HepG2 (cell line): ENCODE results near the gene ZNRD2. TPM values are rescaled to one million over a fixed set of nuclear protein-coding genes. Genes with fewer than 3 reads are reported as not detected.
A peak's percentile ranks its signal among the peaks of the same experiment; 100 is the strongest.

Experiments used
- ATAC-seq: fragments of 200-7000 bp; cut with Tn5 transposase; 3 replicates; pipeline ENCODE4 v1.9.1; 2020; ENCODE audit warnings: mild to moderate bottlenecking, moderate library complexity
- BruUV-seq: library from RNA; stranded (reverse); fragments of 400-500 nt; replicated peaks from 2 replicates; lab custom pipeline; 2021; lab: Mats Ljungman, UMichigan
- CTCF ChIA-PET: fragments of 300-600 bp; formaldehyde crosslinking; extraction: SDS; loops from one replicate; lab custom pipeline; 2021; ENCODE audit warnings: low total read pairs, inconsistent platforms, low intra/inter-chr PET ratio; lab: Yijun Ruan, JAX
- POLR2A ChIA-PET: fragments of 350-600 bp; sonication (Branson Sonifier 250); formaldehyde crosslinking; loops from one replicate; lab custom pipeline; 2020; ENCODE audit warnings: antibody characterized with exemption, inconsistent platforms; lab: Yijun Ruan, JAX
- DNase-seq: peaks from one replicate; pipeline ENCODE4 v3.0.0-alpha.2; 2015; ENCODE audit warnings: low spot score
- FAIRE-seq: peaks from 3 replicates; lab custom pipeline; 2011; peaks lifted over from hg19 to GRCh38; lab: Jason Lieb, UNC
- H2AFZ ChIP-seq: one replicate; pipeline ENCODE4 v1.6.1; 2011; ENCODE audit warnings: low read length, inconsistent platforms
- H3K27ac ChIP-seq: fragments of 300-600 bp; 3 replicates; pipeline ENCODE4 v1.8.0; 2011; ENCODE audit warnings: mixed run types, mild to moderate bottlenecking, mixed read lengths, low read length, inconsistent platforms; ENCODE audit not compliant: insufficient read depth; ENCODE audit errors: extremely low read length
- H3K27me3 ChIP-seq, 2 experiments: fragments of 200-600 bp in 1 of 2; 2 replicates in 1 of 2; 3 replicates in 1 of 2; pipeline versions ENCODE4 v1.6.0 to v1.8.0; 2011; ENCODE audit warnings: low read length in 2 of 2, mild to moderate bottlenecking in 2 of 2, moderate library complexity in 2 of 2, inconsistent platforms in 1 of 2; ENCODE audit not compliant: insufficient read depth in 2 of 2, control insufficient read depth in 1 of 2
- H3K36me3 ChIP-seq, 2 experiments: fragments of 200-600 bp in 1 of 2; replicated peaks in 1 of 2; 2 replicates in 1 of 2; 3 replicates in 1 of 2; pipeline versions ENCODE4 v1.5.1 to v1.8.0; 2011; ENCODE audit warnings: low read length in 2 of 2, inconsistent platforms in 1 of 2; ENCODE audit not compliant: insufficient read depth in 2 of 2, control insufficient read depth in 1 of 2
- H3K4me1 ChIP-seq: 2 replicates; pipeline ENCODE4 v1.5.1; 2012; ENCODE audit warnings: low read length, inconsistent platforms; ENCODE audit not compliant: insufficient read depth
- H3K4me2 ChIP-seq: 2 replicates; pipeline ENCODE4 v1.6.0; 2011; ENCODE audit warnings: low read depth, low read length, inconsistent platforms
- H3K4me3 ChIP-seq, 3 experiments: fragments of 200-600 bp in 1 of 3; sonication (generic), shearing (Covaris generic) in 1 of 3; replicated peaks in 1 of 3; 2 replicates each; pipeline ENCODE4 v1.5.1; 2011 to 2016; ENCODE audit warnings: low read length in 3 of 3, inconsistent platforms in 2 of 3, low read depth in 2 of 3, mild to moderate bottlenecking in 2 of 3, control low read depth in 1 of 3, mixed read lengths in 1 of 3; ENCODE audit not compliant: insufficient read depth in 1 of 3
- H3K79me2 ChIP-seq: one replicate; pipeline ENCODE4 v1.6.1; 2011; ENCODE audit warnings: low read length, inconsistent platforms; ENCODE audit not compliant: insufficient read depth
- H3K9ac ChIP-seq: 2 replicates; pipeline ENCODE4 v1.6.0; 2011; ENCODE audit warnings: mild to moderate bottlenecking, low read depth, low read length, inconsistent platforms; ENCODE audit not compliant: insufficient read depth
- H3K9me3 ChIP-seq: 2 replicates; pipeline ENCODE4 v1.5.1; 2012; ENCODE audit warnings: mild to moderate bottlenecking, low read length
- H4K20me1 ChIP-seq: 2 replicates; pipeline ENCODE4 v1.6.0; 2011; ENCODE audit warnings: inconsistent platforms, mild to moderate bottlenecking, low read length, moderate library complexity; ENCODE audit not compliant: insufficient read depth
- ATF3 ChIP-seq: sonication (generic); formaldehyde crosslinking; IDR thresholded peaks from 2 replicates; pipeline ENCODE4 v1.4.0; 2020; ENCODE audit warnings: missing genetic modification reagents
- CREB1 ChIP-seq, 2 experiments: fragments of 450-650 bp in 1 of 2; IDR thresholded peaks; 2 replicates each; pipeline ENCODE4 v1.6.1; 2016 to 2017; ENCODE audit warnings: control low read depth in 1 of 2, mild to moderate bottlenecking in 1 of 2, missing compliant biosample characterization in 1 of 2, missing genetic modification characterization in 1 of 2
- FOXC1 ChIP-seq: sonication (generic); formaldehyde crosslinking; IDR thresholded peaks from 2 replicates; pipeline ENCODE4 v1.8.0; 2022; ENCODE audit warnings: mild to moderate bottlenecking, missing genetic modification reagents, borderline replicate concordance
- FOXO4 ChIP-seq: sonication (generic); formaldehyde crosslinking; conservative IDR thresholded peaks from 2 replicates; pipeline ENCODE4 v1.8.1; 2023; ENCODE audit warnings: missing genetic modification reagents
- HDAC6 ChIP-seq: fragments of 200-600 bp; sonication (generic); IDR thresholded peaks from 2 replicates; pipeline ENCODE4 v1.7.0; 2017; ENCODE audit warnings: mild to moderate bottlenecking, antibody characterized with exemption, low read length, low read depth
- IRF2 ChIP-seq: IDR thresholded peaks from 2 replicates; pipeline ENCODE4 v1.6.1; 2018; ENCODE audit warnings: missing genetic modification reagents, missing compliant biosample characterization
- MED1 ChIP-seq: sonication (generic); formaldehyde crosslinking; IDR thresholded peaks from 2 replicates; pipeline ENCODE4 v1.4.0; 2020; ENCODE audit warnings: missing genetic modification reagents
- NFYC ChIP-seq: IDR thresholded peaks from 2 replicates; pipeline ENCODE4 v1.6.1; 2016; ENCODE audit warnings: missing genetic modification reagents, missing compliant biosample characterization
- PRMT3 ChIP-seq: sonication (generic); formaldehyde crosslinking; IDR thresholded peaks from 2 replicates; pipeline ENCODE4 v1.8.1; 2022; ENCODE audit warnings: low read depth, mild to moderate bottlenecking, moderate library complexity, missing genetic modification reagents, borderline replicate concordance
- THAP11 ChIP-seq: IDR thresholded peaks from 2 replicates; pipeline ENCODE4 v1.6.1; 2016; ENCODE audit warnings: missing biosample characterization, missing genetic modification reagents
- THYN1 ChIP-seq: sonication (generic); formaldehyde crosslinking; IDR thresholded peaks from 2 replicates; pipeline ENCODE4 v1.8.1; 2023; ENCODE audit warnings: low read depth, mild to moderate bottlenecking, moderate library complexity, missing genetic modification reagents, borderline replicate concordance
- ZFP1 ChIP-seq: IDR thresholded peaks from 2 replicates; pipeline ENCODE4 v1.6.1; 2016
- ZNF12 ChIP-seq: sonication (generic); formaldehyde crosslinking; IDR thresholded peaks from 2 replicates; pipeline ENCODE4 v1.5.0; 2020; ENCODE audit warnings: missing genetic modification reagents
- ZNF83 ChIP-seq: sonication (generic); formaldehyde crosslinking; IDR thresholded peaks from 2 replicates; pipeline ENCODE4 v1.4.0; 2020; ENCODE audit warnings: missing genetic modification reagents, mild to moderate bottlenecking, borderline replicate concordance
- WGBS: methylation state at CpG from one replicate; pipeline ENCODE4 v1.1.6; 2017; ENCODE audit warnings: low lambda C conversion rate; 5-methylcytosine and 5-hydroxymethylcytosine counted together
- in situ Hi-C: cut with HindIII; loops from 2 replicates; pipeline ENCODE4 v1.10.0; 2017; ENCODE audit warnings: low pct_unique_long_range_greater_than_20kb; ENCODE audit not compliant: extremely low pct_ligation_motif_present
- intact Hi-C: fragments of 100-400 bp; cut with micrococcal nuclease; formaldehyde crosslinking; loops from one replicate; pipeline ENCODE4 v1.10.0; 2022; ENCODE audit not compliant: unreplicated experiment
- polyA plus RNA-seq, 8 experiments: library from polyadenylated mRNA; depleted of rRNA in 3 of 8; stranded (reverse) in 7 of 8; unstranded in 1 of 8; fragments of >200 nt; fragmentation: Illumina TruSeq in 4 of 8; extraction: Trizol in 4 of 8; gene quantifications; 2 replicates each; pipeline versions ENCODE4 v1.2.1 to v1.2.3, GENCODE V29; 2011 to 2016; ENCODE audit warnings: low read depth in 4 of 8, missing spikeins in 1 of 8, mixed read lengths in 1 of 8; ENCODE audit not compliant: insufficient read depth in 1 of 8
- total RNA-seq, 5 experiments: library from RNA; depleted of rRNA; stranded (reverse); fragments of >200 nt; fragmentation: Illumina TruSeq; extraction: Trizol; gene quantifications; 2 replicates each; pipeline ENCODE4 v1.2.3, GENCODE V29; 2016; ENCODE audit warnings: low read depth in 1 of 5
- TF ChIP-seq, protein P1 (sequence below): sonication (generic); formaldehyde crosslinking; IDR thresholded peaks from 2 replicates; pipeline ENCODE4 v1.4.0; 2020; ENCODE audit warnings: mild to moderate bottlenecking, missing genetic modification reagents, borderline replicate concordance
- TF ChIP-seq, protein P2 (sequence below): sonication (generic); formaldehyde crosslinking; conservative IDR thresholded peaks from 2 replicates; pipeline ENCODE4 v1.4.0; 2020; ENCODE audit warnings: missing genetic modification reagents

Gene ZNRD2
- total and polyA plus RNA-seq, 2 of the 13 experiments (the other 11 are each of a cell fraction or from before 2014, with no cell fraction given) = 29.2 to 34.0 TPM

DNA sequence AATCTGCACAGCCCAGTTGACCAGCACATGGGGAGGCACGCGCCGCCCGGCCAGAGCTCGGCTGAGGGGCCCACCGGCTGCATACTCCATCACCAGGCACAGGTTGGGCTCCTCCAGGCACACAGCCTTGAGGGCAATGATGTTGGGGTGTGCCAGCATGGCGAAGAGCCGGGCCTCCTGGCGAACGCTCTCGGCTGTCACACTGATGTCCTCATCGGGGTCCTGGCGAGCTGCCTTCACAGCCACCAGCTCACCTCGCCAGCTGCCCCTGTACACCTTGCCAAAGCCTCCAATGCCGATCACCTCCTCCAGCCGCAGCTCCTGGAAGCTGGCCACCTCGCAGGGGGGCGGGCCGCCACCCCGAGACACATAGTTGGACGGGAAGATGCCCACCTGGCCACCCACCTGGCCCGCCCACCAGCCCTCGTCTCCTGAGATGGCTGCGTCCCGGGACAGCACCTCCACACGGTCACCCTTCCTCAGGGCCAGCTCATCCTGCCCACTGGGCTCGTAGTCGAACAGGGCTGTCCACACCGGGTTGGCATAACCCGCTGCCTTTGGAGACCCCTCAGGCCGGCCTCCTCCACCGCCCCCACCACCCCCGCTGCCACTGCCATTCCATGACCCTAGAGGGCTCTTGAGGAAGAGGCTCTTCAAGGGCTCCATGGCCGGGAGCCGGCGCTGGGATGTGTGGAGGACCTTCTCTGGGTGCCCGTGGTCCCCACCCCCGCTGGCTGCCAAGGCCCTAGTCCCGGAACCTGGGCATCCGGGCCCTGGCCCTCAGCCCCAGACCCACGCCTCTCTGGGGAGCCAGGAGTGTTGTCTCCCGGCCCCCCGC lies 43.0 kb downstream of the ZNRD2 start (continued):
- TF ChIP-seq, protein P1, sequence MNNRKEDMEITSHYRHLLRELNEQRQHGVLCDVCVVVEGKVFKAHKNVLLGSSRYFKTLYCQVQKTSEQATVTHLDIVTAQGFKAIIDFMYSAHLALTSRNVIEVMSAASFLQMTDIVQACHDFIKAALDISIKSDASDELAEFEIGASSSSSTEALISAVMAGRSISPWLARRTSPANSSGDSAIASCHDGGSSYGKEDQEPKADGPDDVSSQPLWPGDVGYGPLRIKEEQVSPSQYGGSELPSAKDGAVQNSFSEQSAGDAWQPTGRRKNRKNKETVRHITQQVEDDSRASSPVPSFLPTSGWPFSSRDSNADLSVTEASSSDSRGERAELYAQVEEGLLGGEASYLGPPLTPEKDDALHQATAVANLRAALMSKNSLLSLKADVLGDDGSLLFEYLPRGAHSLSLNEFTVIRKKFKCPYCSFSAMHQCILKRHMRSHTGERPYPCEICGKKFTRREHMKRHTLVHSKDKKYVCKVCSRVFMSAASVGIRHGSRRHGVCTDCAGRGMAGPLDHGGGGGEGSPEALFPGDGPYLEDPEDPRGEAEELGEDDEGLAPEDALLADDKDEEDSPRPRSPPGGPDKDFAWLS = no peak
- TF ChIP-seq, protein P2, sequence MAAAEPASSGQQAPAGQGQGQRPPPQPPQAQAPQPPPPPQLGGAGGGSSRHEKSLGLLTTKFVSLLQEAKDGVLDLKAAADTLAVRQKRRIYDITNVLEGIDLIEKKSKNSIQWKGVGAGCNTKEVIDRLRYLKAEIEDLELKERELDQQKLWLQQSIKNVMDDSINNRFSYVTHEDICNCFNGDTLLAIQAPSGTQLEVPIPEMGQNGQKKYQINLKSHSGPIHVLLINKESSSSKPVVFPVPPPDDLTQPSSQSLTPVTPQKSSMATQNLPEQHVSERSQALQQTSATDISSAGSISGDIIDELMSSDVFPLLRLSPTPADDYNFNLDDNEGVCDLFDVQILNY (CRISPR knock-in tag) = no peak

GRCh38 chr11:65615229-65615949 lies 45.1 kb downstream of the ZNRD2 start, which contains the start of gene PCNX3:
PCNX3 (plus strand) TSS chr11:65615776; CDS start chr11:65616312, 536 bp downstream.
- peak within 1 kb of the TSS; percentile 95 for H3K9ac ChIP-seq
- WGBS = 1% methylated on average over 39 of the region's 55 CpGs
- H3K4me2 ChIP-seq = peak within 1 kb of the TSS; percentile 96
- in situ Hi-C loops (no loop called here), intact Hi-C loops (no loop called here)
- FAIRE-seq (peak; percentile 100), ATAC-seq (peak; percentile 72), DNase-seq (peak; percentile 100)
- peaks cover 18 to 39% of the 10 kb centered on the region in 2 experiments; a peak in 4 of 5 replicates for H3K36me3 ChIP-seq
- peaks cover 41% of the 10 kb centered on the region for H3K4me1 ChIP-seq
- ChIA-PET POLR2A (interaction anchor here (0.7 to 4.3 kb wide), 27 partner anchors 9 to 437 kb away, joined by 3 to 48 read pairs (median 4); partner anchors contain the start of genes CCDC85B, CFL1, EHBP1L1 and KAT5), CTCF (no interaction called here)
- H3K9me3 ChIP-seq = no peaks in the 10 kb centered on the region
- H3K79me2 ChIP-seq = peaks cover 60% of the 10 kb centered on the region
- H3K4me3 ChIP-seq = peak within 1 kb of the TSS; percentile 90 to 97 (median 94)
- BruUV-seq = no TSS peak
- peaks cover 23% of the 10 kb centered on the region; the same call in 1 of the 2 replicates for H4K20me1 ChIP-seq
- H3K27me3 ChIP-seq = no peaks in the 10 kb centered on the region; a peak in 1 of 5 replicates
- no peak within 1 kb of the TSS for H2AFZ ChIP-seq
- peak within 1 kb of the TSS; percentile 92 for H3K27ac ChIP-seq
- TF ChIP-seq FOXC1 (CRISPR knock-in tag) (no peak), PRMT3 (CRISPR knock-in tag) (no peak), THYN1 (no peak), CREB1 (IDR thresholded peaks at IDR 0.05) (peak; percentile 97), CREB1 (CRISPR knock-in tag; IDR thresholded peaks at IDR 0.05) (peak; percentile 98), THAP11 (CRISPR knock-in tag) (peak; percentile 96), ZNF12 (CRISPR knock-in tag) (no peak), NFYC (CRISPR knock-in tag) (peak; percentile 98), IRF2 (CRISPR knock-in tag) (peak; percentile 85), ZNF83 (CRISPR knock-in tag) (no peak), MED1 (CRISPR knock-in tag) (peak; percentile 67), ZFP1 (no peak), HDAC6 (no peak), FOXO4 (no peak), ATF3 (no peak; the same call in 1 of the 2 replicates)
